ENCODE data around the gene UCP2.
"Not testable (repeated sequence)": the region's sequence is repeated elsewhere in the genome, so short reads cannot be mapped to it uniquely, and the experiment has no call there.

UCP2 gene

GRCh38 chr11:73995247-73995646 lies 12.6 kb upstream of the UCP2 start:
- Mint-ChIP-seq H3K27me3 (no peaks in the 10 kb centered on the region), H3K36me3 (ENCODE audit: insufficient read depth) (peaks cover 8% of the 10 kb centered on the region), H3K4me3 (peak overlapping the region; percentile 73 to 78), H3K27ac (peak overlapping the region; percentile 97 to 99), H3K4me1 (ENCODE audit: low read depth in 2 of 2) (peaks cover 23 to 34% of the 10 kb centered on the region in 2 donors), H3K9me3 (no peaks in the 10 kb centered on the region)
- peak in 2 of 3 experiments; percentile 47 to 48 for DNase-seq
- ATAC-seq (replicated peaks): peak; percentile 84

- Mint-ChIP-seq H3K27ac (peak overlapping the region in 1 of 2 donors; percentile 97), H3K27me3 (no peaks in the 10 kb centered on the region), H3K36me3 (ENCODE audit: insufficient read depth) (peaks cover 8% of the 10 kb centered on the region), H3K4me3 (no peak overlapping the region), H3K4me1 (ENCODE audit: low read depth in 2 of 2) (peaks cover 15 to 19% of the 10 kb centered on the region in 2 donors), H3K9me3 (no peaks in the 10 kb centered on the region)
- DNase-seq (no peak), ATAC-seq (replicated peaks) (no peak)
Measured at GRCh38 chr11:73991471-73992006, 8.9 kb upstream of the UCP2 start.

DNA sequence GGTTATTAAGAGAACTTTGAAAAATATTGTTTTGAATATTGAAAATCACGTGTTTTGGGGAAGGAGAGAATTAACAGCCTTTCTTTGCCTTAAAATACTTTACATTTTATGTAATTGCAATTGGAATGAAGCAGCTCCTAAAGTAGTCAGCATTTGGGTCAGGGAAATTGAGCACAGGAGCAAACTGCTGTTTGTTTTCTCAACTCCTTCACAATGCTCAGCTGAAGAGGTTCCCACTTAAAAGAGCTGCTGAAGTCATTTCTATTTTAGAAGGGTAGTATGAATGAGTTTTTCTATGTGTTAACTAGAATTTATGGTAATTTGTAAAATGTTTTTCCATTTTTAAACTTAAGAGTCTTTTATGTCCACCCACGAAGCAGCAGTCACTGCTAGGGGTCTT lies 8.1 kb upstream of the UCP2 start:
- Mint-ChIP-seq H3K4me1 (ENCODE audit: low read depth in 2 of 2) (peaks cover 10 to 16% of the 10 kb centered on the region in 2 donors), H3K27ac (no peak overlapping the region), H3K9me3 (no peaks in the 10 kb centered on the region), H3K4me3 (no peak overlapping the region), H3K27me3 (no peaks in the 10 kb centered on the region), H3K36me3 (ENCODE audit: insufficient read depth) (peaks cover 7% of the 10 kb centered on the region)
- DNase-seq (no peak), ATAC-seq (replicated peaks) (no peak)

GRCh38 chr11:73989156-73989555 lies 6.5 kb upstream of the UCP2 start:
- peaks cover 3 to 5% of the 10 kb centered on the region in 2 donors for H3K4me1 Mint-ChIP-seq (ENCODE audit: low read depth in 2 of 2)
- DNase-seq (no peak), ATAC-seq (replicated peaks) (no peak)
- no peaks in the 10 kb centered on the region for H3K9me3 Mint-ChIP-seq
- no peak overlapping the region for H3K27ac Mint-ChIP-seq
- H3K36me3 Mint-ChIP-seq (ENCODE audit: insufficient read depth): no peaks in the 10 kb centered on the region
- H3K4me3 Mint-ChIP-seq: no peak overlapping the region
- H3K27me3 Mint-ChIP-seq: no peaks in the 10 kb centered on the region

DNA sequence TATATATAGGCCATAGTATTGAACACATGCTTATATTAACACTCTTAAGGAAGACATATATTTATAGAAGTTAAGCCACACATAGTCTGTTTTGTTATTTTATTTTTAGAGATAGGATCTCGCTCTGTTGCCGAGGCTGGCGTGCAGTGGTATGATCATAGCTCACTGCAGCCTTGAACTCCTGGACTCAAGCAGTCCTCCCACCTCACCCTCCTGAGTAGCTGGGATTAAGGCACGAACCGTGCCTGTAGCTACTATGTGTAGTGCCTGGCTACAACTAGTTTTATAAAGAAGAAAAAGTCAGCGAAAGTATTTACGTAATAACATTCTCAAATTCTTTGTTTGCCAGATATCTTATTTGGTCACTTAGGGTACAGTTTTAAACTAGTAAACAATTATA lies 5.6 kb upstream of the UCP2 start:
- no peak for DNase-seq
- Mint-ChIP-seq H3K4me3 (no peak overlapping the region), H3K9me3 (no peaks in the 10 kb centered on the region), H3K27ac (no peak overlapping the region), H3K4me1 (ENCODE audit: low read depth in 2 of 2) (peaks cover 10 to 14% of the 10 kb centered on the region in 2 donors), H3K27me3 (no peaks in the 10 kb centered on the region), H3K36me3 (ENCODE audit: insufficient read depth) (peaks cover 5% of the 10 kb centered on the region)
- ATAC-seq (replicated peaks): no peak

DNA sequence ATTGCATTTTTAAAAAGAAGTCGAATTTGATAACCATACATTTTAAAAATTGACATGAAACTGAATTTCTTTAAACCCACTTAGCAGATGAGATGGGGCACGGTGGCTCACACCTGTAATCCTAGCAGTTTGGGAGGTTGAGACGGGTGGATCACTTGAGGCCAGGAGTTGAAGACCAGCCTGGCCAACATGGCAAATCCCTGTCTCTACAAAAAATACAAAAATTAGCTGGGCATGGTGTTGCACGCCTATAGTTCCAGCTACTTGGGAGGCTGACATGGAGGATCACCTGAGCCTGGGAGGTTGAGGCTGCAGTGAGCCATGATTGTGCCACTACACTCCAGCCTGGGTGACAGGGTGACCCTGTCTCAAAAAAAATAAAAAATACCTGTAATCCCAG lies 3.0 kb upstream of the UCP2 start:
- Mint-ChIP-seq H3K36me3 (ENCODE audit: insufficient read depth) (peaks cover 30% of the 10 kb centered on the region), H3K4me1 (ENCODE audit: low read depth in 2 of 2) (peaks cover 24 to 30% of the 10 kb centered on the region in 2 donors)
- H3K4me3 Mint-ChIP-seq; H3K27me3 Mint-ChIP-seq; DNase-seq; H3K9me3 Mint-ChIP-seq; ATAC-seq (replicated peaks); H3K27ac Mint-ChIP-seq: not testable (repeated sequence)

GRCh38 chr11:73983741-73984538 lies 1.3 kb upstream of the UCP2 start:
- ATAC-seq (replicated peaks) (no peak), DNase-seq (no peak)
- H3K27me3 Mint-ChIP-seq: no peaks in the 10 kb centered on the region
- peaks cover 39 to 45% of the 10 kb centered on the region in 2 donors for H3K4me1 Mint-ChIP-seq (ENCODE audit: low read depth in 2 of 2)
- H3K9me3 Mint-ChIP-seq: no peaks in the 10 kb centered on the region
- peak overlapping the region; percentile 92 to 96 for H3K4me3 Mint-ChIP-seq
- H3K27ac Mint-ChIP-seq: peak overlapping the region; percentile 98
- peaks cover 47% of the 10 kb centered on the region for H3K36me3 Mint-ChIP-seq (ENCODE audit: insufficient read depth)

DNA sequence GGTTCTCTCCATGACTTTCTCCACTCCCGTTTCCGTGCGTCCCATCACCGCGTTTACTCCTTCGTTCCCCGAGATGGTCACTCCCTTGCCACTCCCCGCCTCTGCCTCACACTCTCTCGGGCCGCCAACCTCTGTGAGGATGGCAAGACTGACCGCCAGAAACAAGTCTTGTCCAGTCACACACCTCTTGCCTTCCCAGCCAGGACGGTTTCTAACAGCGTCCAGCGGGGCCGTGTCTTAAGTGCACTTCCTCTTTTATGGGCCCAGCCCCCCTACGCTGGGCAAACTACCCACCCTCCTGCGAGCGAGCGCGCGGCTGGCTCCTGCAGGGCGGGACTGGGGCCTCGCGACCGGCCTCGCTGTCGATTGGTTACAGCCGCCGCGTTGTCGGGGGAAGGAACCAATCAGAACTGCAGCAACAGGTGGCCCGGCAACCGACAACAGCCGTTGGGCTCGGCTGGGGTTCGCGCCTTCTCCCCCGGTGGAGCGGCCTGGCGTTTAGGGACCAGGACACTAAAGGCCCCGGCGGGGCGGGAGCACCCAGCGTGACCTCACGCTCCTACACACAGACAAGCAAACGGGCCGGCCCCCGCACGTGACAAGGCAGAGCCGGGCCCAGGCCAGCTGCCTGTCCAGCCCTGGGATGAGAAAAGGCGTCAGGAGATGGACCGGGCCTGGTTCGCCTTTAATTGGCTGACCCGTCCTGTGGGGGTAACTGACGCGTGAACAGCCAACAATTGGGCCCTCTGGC lies 522 bp upstream of the UCP2 start:
- Mint-ChIP-seq H3K9me3 (no peaks in the 10 kb centered on the region), H3K4me3 (peak overlapping the region; percentile 92 to 96), H3K4me1 (ENCODE audit: low read depth in 2 of 2) (peaks cover 47 to 53% of the 10 kb centered on the region in 2 donors), H3K27me3 (no peaks in the 10 kb centered on the region), H3K27ac (peak overlapping the region; percentile 98), H3K36me3 (ENCODE audit: insufficient read depth) (peaks cover 55% of the 10 kb centered on the region)
- DNase-seq (peak; percentile 87 to 88 (median 88)), ATAC-seq (replicated peaks) (peak; percentile 73)

DNA sequence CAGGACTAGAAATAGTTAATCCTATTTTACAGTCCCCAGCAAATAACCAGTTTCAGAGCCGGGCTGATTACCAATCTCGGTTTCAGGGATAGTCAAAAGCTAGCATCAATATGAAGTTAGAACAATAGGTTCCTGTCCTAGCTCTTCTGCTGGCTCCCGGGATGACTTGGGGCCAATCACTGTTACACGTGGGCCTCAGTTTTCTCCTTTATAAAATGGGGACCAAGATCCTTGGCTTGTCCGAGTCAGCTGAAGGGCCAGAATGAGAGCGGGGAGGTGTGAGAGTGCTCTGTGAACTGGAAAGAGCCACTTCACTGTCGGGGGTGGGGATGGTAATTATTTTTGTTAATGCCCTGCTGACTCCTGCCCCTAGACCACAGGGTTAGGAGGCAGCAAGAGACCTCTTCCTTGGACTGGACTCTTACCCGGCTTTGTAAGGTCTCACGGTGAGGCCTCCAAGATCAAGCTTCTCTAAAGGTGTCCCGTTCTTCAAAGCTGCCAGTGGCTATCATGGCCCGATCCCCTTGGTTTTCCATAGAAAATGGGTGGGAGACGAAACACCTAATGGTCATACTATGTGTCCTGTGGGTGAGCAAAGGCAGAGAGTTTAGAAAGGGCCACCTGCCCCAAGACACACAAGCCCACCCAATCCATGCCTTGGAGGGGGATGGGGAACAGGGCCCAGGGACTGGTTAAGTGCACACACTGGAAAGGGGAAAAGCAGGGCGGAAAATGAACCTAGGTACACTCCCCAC lies 1.4 kb downstream of the UCP2 start:
- ATAC-seq (replicated peaks): no peak
- H3K27me3 Mint-ChIP-seq: no peaks in the 10 kb centered on the region
- peaks cover 65 to 66% of the 10 kb centered on the region in 2 donors for H3K4me1 Mint-ChIP-seq (ENCODE audit: low read depth in 2 of 2)
- H3K27ac Mint-ChIP-seq: peak overlapping the region; percentile 98
- DNase-seq: no peak
- peak overlapping the region; percentile 92 to 96 for H3K4me3 Mint-ChIP-seq
- no peaks in the 10 kb centered on the region for H3K9me3 Mint-ChIP-seq
- H3K36me3 Mint-ChIP-seq (ENCODE audit: insufficient read depth): peaks cover 74% of the 10 kb centered on the region

DNA sequence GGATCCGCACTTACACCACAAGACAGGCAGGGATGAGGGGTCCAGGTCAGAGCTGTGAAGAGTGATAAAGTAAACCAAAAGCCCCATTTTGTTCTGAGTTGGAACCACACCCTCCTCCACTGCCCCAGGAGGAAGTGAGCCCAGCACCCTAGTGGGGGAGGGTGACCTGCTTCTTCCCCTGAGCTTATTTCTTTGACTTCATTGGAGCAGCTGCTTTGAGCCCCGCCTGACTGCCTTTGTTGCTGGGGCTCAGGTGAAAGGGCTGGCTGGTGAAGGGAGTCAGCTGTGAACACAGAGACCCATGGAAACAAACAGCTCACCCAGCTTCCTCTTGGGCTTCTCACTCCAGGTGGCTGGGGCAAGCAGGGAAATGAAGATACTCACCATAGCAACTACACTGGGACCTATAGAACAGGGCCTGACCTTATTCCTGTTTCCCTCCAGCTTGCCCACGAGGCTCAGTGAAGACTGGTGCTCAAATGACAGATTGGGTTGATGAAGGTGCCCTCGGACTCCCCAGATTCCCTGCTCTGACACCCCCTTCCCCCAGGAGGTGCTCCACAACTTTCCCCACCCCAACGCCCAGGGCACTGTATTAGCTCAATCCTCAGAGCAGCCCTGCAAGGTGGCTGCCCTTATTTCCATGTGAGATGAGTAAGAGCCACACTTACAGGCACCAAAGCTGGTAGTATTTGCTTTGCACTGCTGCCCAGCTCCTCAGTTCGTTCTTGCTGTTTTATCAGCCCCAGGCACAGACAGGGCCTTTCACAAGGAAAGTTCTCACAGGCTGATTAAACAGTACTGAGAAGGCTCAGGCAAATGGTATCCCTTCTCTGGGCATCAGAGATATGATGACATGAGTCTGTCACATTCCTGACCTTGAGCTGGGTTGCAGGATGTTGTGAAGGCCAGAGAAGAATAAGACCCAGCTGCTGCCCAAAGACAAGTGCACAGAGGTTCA lies 2.4 kb downstream of the UCP2 start:
- Mint-ChIP-seq H3K36me3 (ENCODE audit: insufficient read depth) (peaks cover 83% of the 10 kb centered on the region), H3K9me3 (no peaks in the 10 kb centered on the region), H3K27ac (peak overlapping the region; percentile 98), H3K4me3 (peak overlapping the region; percentile 92 to 96), H3K27me3 (no peaks in the 10 kb centered on the region), H3K4me1 (ENCODE audit: low read depth in 2 of 2) (peaks cover 74% of the 10 kb centered on the region in 2 donors)
- peak; percentile 74 to 80 (median 77) for DNase-seq
- peak; percentile 62 for ATAC-seq (replicated peaks)

DNA sequence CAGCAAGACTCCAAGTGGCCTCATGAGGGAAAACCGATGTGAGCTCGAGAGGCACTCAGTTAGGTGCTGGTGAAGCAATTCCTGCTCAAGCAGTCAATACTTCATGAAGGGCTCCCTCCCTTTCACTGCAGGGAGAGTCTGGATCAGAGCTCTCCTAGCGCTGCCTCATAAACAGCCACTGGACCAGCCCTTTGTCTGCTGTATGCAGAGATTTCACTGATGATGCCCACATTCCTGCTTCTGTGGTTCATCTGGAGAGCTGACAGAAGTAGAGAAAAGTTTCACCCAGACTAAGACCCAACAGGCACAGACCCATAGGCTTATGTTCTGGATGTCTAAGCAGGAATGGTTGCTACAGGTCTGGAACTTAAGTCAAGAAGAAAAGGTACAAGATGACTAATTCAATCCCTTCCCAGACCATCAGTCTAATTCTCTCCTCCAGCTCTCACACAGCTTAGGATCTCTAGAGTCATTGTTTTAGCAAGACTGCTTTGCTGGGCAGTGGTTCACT lies 4.0 kb downstream of the UCP2 start:
- H3K36me3 Mint-ChIP-seq (ENCODE audit: insufficient read depth): peaks cover 99% of the 10 kb centered on the region
- H3K4me3 Mint-ChIP-seq: peak overlapping the region; percentile 92 to 96
- ATAC-seq (replicated peaks) (no peak), DNase-seq (no peak)
- H3K27ac Mint-ChIP-seq: peak overlapping the region; percentile 98
- H3K27me3 Mint-ChIP-seq: no peaks in the 10 kb centered on the region
- H3K4me1 Mint-ChIP-seq (ENCODE audit: low read depth in 2 of 2): peaks cover 83 to 87% of the 10 kb centered on the region in 2 donors
- H3K9me3 Mint-ChIP-seq: no peaks in the 10 kb centered on the region

- Mint-ChIP-seq H3K4me1 (ENCODE audit: low read depth in 2 of 2) (peaks cover 79 to 86% of the 10 kb centered on the region in 2 donors), H3K27ac (peak overlapping the region; percentile 98), H3K36me3 (ENCODE audit: insufficient read depth) (peaks cover 99% of the 10 kb centered on the region), H3K4me3 (peak overlapping the region; percentile 92 to 96), H3K27me3 (no peaks in the 10 kb centered on the region), H3K9me3 (no peaks in the 10 kb centered on the region)
- DNase-seq (no peak), ATAC-seq (replicated peaks) (no peak)
Measured at GRCh38 chr11:73977856-73978519, 4.7 kb downstream of the UCP2 start.
